Measurements from ENCODE around the gene HSPA4.

GRCh38 chr5:133066045-133066444, 14.2 kb downstream of the HSPA4 start:
- TF ChIP-seq CTCF (conservative IDR thresholded peaks at IDR 0.05 in 1 of 2, IDR thresholded peaks at IDR 0.05 in 1 of 2; ENCODE audit: extremely low read depth in 1 of 2, insufficient read depth in 1 of 2, low read depth in 1 of 2, low read length in 2 of 2) (no peak), EZH2 (IDR thresholded peaks at IDR 0.05; ENCODE audit: borderline replicate concordance, low read length) (no peak)
